ENCODE results near the gene ZNF280C.
A peak's percentile ranks its signal among the peaks of the same experiment; 100 is the strongest.

ZNF280C gene

DNA sequence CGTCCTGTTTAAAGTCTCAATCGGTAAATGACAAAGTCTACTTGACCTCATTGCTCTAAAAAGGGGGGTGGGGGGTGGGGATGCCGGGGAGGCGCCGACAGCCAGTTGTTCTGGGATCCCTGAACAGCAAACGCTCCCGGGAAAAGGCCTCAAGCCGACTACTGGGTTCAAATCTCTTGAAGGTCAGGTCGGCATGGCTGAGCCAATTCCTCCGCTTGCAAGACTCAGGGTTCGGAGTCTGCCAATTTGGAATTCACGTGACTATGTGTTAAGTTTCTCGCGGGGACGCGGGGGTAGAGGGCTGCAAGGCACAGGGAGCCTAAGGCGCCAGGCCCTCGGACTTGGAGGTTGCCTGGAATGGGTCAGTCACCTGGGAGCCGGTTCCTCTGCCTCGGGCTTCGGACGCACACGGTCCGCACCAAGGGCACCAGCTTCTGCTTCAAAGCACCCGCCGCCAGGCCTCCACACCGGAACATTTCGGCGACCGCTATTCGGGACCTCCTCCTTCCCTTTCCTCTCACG lies 103.5 kb downstream of the ZNF280C start:
- peak overlapping the region; percentile 78 for H3K4me3 ChIP-seq (replicated peaks; ENCODE audit: low read depth, low read length)
- DNase-seq (ENCODE audit: low read depth) = no peak
- TF ChIP-seq, protein P1, sequence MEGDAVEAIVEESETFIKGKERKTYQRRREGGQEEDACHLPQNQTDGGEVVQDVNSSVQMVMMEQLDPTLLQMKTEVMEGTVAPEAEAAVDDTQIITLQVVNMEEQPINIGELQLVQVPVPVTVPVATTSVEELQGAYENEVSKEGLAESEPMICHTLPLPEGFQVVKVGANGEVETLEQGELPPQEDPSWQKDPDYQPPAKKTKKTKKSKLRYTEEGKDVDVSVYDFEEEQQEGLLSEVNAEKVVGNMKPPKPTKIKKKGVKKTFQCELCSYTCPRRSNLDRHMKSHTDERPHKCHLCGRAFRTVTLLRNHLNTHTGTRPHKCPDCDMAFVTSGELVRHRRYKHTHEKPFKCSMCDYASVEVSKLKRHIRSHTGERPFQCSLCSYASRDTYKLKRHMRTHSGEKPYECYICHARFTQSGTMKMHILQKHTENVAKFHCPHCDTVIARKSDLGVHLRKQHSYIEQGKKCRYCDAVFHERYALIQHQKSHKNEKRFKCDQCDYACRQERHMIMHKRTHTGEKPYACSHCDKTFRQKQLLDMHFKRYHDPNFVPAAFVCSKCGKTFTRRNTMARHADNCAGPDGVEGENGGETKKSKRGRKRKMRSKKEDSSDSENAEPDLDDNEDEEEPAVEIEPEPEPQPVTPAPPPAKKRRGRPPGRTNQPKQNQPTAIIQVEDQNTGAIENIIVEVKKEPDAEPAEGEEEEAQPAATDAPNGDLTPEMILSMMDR (IDR thresholded peaks at IDR 0.05; ENCODE audit: low read length, missing control alignments) = no peak

DNA sequence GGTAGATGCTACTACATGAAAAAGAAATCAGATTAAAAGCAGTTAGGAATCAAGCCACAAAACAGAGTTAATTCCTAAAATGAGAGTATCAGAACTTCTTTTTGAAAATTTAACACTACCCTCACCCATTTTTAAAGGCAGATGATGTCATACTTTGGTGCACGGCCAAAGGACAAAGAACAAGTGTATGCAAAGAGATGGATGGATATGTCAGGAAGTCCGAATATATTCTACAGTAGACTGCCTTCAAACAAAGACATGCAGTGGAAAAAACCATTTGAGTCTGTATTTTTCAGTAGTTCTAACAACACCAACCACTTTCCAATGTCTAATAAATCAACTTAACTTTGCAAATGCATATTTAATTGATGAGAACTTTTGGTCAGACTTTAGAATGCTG lies 105.3 kb downstream of the ZNF280C start:
- no peak for DNase-seq (ENCODE audit: low read depth)
- TF ChIP-seq, protein P1 (IDR thresholded peaks at IDR 0.05; ENCODE audit: low read length, missing control alignments) = no peak

DNA sequence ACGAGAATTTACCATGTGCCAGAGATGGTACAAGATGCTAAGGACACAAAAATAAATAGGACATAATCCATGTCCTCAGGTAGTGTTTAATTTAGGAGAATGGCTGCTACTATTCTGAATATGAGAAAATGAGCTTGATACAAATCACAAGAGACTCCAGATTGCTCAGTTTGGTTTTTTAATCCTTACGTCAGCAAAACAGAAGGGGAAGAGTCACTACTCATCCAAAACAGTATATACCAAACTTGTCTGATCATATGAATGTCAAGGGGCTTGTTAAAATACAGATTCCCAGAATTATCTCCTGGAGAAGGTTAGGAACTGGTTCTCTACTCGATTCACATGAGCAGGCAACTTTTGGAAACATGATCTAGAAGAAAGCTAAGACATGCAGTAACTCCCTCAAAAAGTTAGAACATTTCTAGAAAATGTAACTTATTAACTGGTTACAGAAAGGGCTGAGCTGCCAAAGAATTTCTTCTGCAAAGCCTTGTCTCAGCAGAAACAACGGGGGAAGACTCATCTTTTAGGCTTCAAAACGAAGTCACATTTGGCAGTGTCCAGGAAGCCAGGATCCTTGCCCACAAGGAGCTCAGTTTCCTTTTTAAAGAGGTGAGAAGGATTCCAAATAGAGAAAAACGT lies 106.5 kb downstream of the ZNF280C start:
- no peak for DNase-seq (ENCODE audit: low read depth)
- TF ChIP-seq, protein P1 (IDR thresholded peaks at IDR 0.05; ENCODE audit: low read length, missing control alignments) = no peak
- H3K4me3 ChIP-seq (replicated peaks; ENCODE audit: low read depth, low read length) = no peak overlapping the region

More for the DNA sequence above, 105.3 kb downstream of the ZNF280C start:
- H3K4me3 ChIP-seq (replicated peaks; ENCODE audit: low read depth, low read length) = no peak overlapping the region

DNA sequence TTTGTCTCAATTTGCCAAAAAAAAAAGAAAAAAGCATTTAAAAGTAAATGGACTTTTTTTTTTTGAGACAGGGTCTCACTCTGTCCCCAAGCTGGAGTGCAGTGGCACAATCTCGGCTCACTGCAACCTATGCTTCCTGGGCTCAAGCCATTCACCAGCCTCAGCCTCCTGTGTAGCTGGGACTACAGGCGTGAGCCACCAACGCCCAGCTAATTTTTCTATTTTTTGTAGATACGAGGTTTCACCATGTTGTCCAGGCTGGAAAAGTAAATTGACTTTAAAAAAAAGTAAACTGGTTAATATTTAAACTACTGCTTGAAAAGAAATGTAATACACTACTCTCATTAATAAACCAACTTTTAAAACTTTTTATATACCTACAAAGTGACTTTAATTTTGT lies 108.9 kb downstream of the ZNF280C start:
- TF ChIP-seq, protein P1 (IDR thresholded peaks at IDR 0.05; ENCODE audit: low read length, missing control alignments) = no peak
- DNase-seq (ENCODE audit: low read depth) = no peak
- no peak overlapping the region for H3K4me3 ChIP-seq (replicated peaks; ENCODE audit: low read depth, low read length)

DNA sequence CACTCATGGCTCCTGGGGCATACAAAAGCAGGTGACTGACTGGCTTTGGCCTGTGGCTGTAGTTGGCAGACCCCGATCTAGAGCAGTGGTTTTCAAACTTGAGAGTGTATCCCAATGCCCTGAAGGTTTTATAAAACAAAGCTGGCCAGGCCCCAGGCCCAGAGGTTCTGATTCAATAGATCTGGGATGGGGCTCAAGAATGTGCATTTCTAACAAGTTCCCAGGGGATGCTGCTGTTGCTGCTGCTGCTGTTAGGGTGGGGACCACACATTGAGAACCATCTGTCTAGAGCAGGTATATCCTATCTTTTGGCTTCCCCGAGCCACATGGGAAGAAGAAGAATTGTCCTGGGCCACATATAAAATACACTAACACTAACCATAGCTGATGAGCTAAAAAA lies 110.4 kb downstream of the ZNF280C start:
- H3K4me3 ChIP-seq (replicated peaks; ENCODE audit: low read depth, low read length) = no peak overlapping the region
- DNase-seq (ENCODE audit: low read depth) = no peak
- TF ChIP-seq, protein P1 (IDR thresholded peaks at IDR 0.05; ENCODE audit: low read length, missing control alignments) = no peak

DNA sequence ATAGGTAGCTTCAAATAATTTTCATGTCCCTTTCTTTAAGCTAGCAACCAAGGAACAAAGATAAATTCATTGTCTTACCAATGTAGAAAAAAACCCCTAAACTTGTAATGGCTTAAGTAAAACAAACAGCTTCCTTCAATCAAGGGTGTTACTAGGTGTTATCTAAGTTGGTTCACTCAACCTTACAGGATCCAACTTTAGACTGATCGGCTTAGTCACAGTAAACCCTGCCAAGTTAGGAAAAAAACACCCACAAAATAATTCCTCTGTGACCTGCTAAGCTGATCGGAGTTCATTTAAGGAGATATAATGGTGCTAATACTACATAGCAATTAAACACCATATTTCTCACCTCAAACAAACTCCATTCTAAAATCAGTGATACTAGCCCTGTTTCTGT lies 113.1 kb downstream of the ZNF280C start:
- no peak overlapping the region for H3K4me3 ChIP-seq (replicated peaks; ENCODE audit: low read depth, low read length)
- DNase-seq (ENCODE audit: low read depth) = peak; percentile 15
- TF ChIP-seq, protein P1 (IDR thresholded peaks at IDR 0.05; ENCODE audit: low read length, missing control alignments) = no peak

All from fibroblast of pulmonary artery (primary cell).